Suppressor macrophage treated with lipopolysaccharide for 4 hours (primary cell): Measurements from ENCODE around the gene TBC1D23.
"Not testable (repeated sequence)": the region's sequence is repeated elsewhere in the genome, so short reads cannot be mapped to it uniquely, and the experiment has no call there.

Experiments used
- DNase-seq: peaks from one replicate; pipeline ENCODE4 v3.0.0-alpha.2; 2020

Gene TBC1D23

DNA sequence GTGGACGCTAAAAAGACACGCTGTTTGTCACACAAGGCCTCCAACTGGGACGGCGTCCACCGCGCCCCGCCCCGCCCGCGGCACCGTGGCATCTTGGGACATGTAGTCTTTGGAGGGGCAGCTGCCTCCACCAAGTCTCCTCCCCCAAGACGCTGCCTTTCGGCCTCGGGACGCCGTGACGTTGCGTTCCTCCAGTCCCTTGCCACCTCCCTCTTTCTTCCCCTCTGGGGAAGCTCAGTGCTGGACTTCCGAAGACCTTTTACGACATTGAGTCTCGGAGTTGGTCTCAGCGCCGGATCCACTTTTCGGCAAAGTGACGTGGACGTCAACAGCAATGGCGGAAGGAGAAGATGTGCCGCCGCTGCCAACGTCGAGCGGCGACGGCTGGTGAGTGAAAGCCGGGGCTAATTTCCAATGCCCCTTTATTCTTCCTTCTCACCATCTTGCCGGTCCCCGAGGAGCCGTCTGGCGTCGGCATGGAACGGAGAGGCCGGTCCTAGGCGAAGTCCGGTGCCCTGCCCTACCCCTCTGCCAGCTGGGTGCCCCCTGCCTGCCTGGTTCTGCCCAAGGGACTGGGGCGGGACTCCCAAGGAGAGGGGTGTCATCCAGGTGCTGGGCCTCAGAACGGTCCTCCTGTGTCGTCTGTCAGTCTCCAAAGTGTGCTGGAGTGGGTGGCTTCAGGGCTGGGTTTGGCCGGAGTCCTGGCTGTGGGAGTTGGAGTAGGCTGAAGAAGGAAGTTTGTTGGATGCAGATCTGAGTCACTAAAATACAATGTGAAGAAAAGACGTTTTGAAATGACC is at the start of gene TBC1D23:
Gene TBC1D23, plus strand, starts transcription at position 308 of the 800 bp plus-strand sequence. Its CDS starts 27 bp downstream, at position 335.
- peak; percentile 99 for DNase-seq

DNA sequence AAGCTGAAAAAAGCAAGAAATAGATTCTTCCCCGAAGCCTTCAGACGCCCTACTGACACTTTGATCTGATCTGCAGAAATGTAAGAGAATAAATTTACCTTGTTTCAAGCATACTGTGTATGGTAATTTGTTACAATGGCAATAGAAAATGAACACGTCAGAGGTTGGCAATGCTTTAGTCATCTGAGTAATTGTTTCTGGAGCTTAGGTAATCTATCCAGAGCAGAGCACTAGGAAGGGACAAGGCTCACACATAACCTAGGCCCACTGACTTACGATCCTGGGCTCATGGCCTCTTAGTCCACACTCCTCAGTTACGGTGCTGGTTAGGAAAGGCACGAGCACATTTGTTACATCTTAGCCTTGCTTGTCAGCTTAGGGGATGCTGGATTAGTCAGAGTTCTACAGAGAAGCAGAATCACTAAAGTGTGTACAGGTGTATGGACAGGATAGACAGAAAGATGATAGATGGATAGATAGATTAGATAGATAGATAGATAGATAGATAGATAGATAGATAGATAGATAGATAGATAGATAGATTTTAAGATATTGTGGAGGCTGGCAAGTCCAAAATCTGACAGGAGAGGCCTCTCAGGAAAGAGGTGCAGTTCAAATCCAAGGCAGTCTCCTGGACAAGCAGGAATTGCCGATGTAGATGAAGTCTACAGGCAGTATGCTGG is 46.8 kb upstream of the TBC1D23 start:
- no peak for DNase-seq

DNA sequence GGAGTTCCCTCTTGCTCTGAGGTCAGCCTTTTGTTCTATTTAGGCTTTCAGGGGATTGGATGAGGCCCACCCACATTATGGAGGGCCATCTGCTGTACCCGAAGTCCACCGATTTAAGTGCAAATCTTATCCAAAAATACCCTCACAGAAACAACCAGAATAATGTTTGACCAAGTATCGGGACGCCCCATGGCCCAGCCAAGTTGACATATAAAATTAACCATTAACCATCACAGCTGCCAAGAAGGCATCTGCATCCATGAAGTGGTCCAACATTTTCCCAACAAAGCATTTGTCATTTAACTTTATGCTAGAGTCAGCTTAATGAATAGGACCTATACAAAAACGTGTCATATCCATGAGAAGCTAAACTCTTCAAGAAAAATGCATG is 46.2 kb upstream of the TBC1D23 start:
- no peak for DNase-seq

DNA sequence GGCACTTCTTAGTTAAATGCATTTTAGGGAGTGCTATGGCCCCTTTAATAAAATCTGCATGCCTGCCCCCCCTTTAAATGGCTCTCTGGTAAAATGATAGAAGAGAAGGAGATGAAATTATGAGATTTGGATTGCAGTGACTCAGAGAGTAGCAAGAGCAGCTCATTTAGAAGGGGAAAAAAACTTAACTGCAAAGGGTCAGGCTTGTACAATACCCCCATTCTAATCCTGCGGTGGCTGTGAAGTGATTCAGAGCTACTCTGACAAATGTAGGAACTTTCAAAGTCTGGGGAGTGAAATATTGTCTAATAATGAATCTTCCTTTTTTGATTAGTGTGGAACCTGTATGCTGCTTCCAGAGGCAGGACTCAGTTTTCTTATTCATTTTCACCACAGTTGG is 44.1 kb upstream of the TBC1D23 start:
- DNase-seq = no peak

DNA sequence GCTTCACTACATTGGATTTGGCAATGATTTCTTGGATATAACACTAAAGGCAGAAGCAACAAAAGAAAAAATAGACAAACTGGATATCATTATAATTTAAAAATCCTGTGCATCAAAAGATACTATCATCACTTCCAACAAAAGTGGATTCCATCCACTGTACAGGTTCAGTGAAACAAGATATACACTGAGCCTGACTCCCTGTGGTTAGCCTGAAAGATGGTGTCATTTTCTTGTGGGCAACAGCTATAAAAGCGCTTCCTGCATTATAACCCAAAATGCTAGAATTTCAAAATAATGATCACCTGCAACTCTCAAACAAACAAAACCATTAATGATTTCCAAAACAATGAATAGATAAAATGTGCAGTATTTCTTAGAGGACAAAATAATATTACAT is 39.6 kb upstream of the TBC1D23 start:
- no peak for DNase-seq

DNA sequence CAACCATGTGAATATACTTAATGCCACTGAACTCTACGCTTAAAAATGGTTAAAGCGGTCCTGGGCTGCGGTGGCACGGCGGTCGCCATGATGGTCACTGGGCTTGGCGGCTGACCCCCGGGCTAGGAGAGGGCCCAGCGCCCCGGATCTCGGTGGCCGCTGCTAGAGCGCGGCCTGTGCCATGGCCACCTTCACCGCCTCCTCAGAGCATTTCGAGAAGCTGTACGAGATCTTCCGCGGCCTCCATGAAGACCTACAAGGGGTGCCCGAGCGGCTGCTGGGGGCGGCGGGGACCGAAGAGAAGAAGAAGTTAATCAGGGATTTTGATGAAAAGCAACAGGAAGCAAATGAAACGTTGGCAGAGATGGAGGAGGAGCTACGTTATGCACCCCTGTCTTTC is 35.6 kb upstream of the TBC1D23 start:
- DNase-seq = no peak

DNA sequence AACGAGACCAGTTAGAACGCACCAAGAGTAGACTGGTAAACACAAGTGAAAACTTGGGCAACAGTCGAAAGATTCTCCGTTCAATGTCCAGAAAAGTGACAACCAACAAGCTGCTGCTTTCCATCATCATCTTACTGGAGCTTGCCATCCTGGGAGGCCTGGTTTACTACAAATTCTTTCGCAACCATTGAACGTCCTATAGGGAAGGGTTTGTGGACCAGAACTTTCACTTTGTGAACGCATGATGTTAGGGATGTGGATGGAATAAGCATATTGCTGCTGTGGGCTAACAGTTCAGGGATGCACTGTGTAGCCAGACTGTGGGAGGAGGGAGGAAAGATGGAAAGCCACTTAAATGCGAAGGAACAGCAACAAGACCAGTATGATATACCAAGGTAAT is 34.9 kb upstream of the TBC1D23 start:
- DNase-seq = no peak

DNA sequence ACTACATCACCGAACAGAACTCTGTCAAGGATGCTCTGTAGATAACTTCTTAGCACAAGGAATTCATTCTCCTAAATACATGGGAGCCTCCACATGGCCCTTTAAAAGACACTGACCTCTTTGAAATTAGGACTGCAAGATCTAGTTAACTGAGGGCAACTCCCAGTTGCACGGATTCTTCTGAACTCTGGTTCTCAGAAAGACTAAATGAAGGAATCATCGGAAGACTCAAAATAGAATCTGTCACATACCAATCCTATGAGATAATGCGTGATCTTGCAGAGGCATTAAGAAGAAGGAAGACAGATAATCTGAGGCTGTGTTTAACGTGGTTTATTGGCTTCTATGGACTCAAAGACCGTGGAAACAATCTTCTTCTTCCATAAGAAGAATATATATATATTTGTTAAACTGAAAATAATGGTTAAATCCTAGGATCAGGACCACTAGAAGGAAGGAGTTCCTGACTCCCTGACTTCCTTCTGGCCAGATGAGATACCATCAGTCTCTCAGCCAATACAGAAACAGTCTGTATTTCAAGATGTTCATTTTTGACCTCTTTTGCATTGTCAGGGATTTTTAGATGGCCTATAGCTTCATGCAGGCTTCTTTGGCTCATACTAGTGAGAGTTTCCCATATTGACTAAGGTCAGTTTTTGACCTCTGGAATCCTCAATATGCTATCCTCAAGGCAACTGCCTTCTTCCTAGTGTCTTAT is 33.9 kb upstream of the TBC1D23 start:
- no peak for DNase-seq

DNA sequence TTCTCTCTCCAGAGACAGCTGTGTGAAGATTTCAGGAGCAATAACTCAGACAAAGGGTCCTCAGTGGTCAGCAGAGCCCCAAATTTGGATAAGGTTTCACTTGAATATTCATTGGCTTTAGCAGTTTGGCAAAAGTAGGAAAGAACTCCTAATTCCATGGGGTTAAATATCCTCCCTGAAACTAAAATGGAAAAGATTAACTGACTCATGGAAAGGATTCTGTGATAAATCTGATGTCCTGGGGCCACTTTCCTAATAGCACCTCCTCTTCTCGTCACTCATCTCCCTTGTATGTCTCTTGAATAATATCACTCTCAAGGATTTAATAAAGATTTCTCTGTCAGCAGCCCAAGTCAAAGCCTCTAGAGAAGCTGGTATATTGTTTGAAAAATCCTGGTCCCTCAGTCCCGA is 33.3 kb upstream of the TBC1D23 start:
- no peak for DNase-seq

DNA sequence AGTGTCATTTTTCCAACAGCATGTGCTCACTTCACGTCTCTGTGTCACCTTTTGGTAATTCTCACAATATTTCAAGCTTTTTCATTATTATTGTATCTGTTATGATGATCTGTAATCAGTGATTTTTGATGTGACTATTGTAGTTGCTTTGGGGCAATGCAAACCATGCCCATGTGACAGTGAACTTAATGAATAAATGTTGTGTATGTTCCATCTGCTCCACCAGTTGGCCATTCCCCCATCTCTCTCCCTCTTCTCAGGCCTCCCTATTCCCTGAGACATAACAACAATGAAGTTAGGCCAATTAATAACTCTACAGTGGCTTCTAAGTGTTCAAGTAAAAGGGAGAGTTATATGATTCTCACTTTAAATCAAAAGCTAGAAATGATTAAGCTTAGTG is 32.5 kb upstream of the TBC1D23 start:
- no peak for DNase-seq

DNA sequence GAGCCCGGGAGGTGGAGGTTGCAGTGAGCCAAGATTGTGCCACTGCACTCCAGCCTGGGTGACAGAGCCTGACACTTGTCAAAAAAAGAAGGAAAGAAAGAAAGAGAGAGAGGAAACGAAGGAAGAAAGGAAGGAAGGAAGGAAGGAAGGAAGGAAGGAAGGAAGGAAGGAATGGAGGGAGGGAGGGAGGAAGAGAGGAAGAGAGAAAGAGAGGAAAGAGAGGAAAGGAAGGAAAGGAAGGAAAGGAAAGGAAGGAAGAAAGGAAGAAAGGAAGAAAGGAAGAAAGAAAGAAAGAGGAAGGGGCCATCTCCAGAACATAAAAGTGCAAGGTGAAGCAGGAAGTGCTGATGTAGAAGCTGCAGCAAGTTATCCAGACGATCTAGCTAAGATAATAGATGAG is 31.6 kb upstream of the TBC1D23 start:
- not testable (repeated sequence) for DNase-seq

DNA sequence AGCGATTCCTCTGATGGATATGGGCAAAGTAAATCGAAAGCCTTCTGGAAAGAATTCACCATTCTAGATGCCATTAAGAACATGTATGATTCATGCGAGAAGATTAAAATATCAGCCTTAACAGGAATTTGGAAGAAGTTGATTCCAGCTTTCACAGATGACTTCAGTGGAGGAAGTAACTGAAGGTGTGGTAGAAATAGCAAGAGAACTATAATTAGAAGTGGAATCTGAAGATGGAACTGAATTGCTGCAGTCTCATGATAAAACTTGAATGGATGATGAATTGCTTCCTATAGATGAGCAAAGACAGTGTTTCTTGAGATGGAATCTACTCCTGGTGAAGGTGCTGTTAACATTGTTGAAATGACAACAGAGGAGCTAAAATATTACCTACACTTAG is 30.1 kb upstream of the TBC1D23 start:
- DNase-seq = no peak

DNA sequence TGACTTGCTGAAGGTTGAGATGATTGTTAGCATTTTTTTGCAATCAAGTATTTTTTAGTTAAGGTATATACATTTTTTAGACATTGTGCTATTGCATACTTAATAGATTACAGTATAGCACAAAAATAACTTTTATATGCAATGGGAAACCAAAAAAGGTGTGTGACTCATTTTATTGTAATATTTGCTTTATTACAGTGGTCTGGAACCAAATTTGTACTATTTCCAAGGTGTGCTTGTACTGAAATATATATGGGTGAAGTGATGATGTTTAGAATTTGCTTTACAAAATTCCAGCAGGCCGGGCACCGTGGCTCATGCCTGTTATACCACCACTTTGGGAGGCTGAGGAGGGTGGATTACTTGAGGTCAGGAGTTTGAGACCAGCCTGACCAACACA is 29.1 kb upstream of the TBC1D23 start:
- no peak for DNase-seq

DNA sequence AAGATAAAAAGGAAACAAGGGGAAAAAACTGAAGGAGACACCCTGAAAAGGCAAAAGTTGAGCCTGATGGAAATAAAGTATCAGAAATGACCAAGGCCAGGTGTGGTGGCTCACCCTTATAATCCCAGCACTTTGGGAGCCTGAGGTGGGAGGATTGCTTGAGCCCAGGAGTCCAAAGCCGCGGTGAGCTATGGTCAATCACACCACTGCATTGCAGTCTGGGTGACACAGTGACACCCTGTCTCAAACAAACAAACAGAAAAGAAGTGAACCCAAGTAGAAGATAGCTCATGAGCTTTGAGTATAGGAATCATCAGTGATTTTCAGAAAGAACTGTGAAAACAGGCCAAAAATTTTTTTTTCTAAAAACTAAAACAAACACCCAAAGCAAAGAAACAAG is 26.4 kb upstream of the TBC1D23 start:
- no peak for DNase-seq

DNA sequence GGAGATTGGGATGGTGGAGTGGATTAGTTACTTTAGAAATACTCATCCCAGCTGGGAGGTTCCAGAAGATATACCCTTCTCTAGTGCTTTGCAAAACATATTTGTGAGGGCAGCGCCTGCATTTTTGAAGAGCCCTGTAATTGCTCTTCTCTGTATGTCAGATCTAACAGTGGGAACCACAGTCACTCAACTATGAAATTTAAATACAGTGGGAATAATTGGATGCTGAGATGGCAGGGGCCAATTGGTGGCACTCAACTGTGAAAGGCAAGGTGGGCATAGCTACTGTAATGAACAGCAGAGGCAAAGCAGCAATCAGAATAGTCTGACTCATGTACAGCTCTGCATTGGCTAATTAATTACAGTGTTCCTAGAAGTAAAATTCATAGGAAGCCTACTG is 22.2 kb upstream of the TBC1D23 start:
- no peak for DNase-seq

DNA sequence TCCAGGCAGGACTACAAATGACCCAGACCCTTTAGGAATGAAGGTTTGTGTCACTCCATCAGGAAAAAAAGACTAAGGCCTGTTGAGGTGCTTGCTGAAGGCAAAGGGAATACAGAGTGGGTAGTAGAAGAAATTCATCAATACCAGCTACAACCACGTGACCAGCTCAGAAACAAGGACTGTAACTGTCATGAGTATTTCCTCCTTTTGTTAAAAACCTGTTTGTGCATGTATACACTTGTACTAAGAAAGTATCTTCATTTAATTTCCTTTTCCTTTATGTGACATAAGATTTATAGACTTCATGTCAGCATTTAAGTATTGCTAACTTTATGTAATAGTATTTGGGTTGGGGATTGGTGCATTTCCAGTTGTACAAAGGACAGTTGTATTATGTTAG is 18.3 kb upstream of the TBC1D23 start:
- not testable (repeated sequence) for DNase-seq

DNA sequence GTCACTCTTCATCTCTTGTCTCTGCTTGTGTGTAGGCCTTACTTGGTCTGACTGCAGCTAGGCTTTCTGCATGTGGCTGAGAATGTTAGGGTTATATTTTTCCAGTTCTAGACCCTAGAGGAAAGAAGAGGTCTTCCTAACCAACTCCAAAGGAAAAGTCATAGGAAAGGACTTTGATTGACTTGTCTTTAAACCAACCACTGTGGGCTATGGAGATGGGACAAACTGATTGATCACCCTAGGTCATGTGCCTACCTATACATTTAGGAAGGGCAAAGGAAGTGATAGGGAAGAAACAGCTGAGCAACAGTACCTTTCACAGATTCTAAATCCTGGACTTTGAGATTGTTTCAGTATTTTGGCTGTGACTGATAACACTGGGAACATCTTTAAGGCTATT is 16.5 kb upstream of the TBC1D23 start:
- no peak for DNase-seq

DNA sequence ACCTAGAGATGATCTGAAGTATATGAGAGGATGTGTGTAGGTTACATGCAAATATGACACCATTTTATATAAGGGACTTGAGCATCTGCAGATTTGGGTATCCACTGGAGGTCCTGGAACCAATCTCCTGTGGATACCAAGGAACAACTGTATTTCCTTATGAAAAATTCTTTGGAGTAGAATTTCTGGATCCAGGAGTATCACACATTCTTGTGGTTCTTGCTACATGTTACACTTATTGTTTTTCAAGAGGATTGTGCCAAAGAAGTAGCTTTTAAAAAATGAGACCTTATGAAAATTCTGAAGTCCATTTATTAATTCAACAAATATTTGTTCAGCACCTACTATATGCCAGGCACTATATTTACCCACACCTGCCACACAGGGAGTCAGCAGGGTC is 15.7 kb upstream of the TBC1D23 start:
- no peak for DNase-seq

DNA sequence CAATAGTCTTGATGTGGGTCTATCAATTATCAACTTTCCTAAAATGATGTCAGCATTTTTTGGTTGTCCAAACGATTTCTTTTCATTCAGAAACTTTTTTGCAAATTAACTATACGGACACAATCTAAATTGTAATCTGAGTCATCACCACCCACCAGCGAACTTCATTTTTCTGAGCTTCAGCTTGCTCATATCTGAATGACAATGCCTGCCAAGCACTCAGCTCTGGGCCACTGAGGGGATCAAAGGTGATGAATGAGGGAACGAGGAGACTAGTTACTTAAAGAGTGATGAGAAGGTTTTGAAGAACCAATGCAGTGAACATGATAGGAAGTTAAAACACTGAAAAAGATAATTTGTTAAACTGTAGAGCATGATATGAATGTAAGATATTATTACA is 14.9 kb upstream of the TBC1D23 start:
- DNase-seq = no peak

DNA sequence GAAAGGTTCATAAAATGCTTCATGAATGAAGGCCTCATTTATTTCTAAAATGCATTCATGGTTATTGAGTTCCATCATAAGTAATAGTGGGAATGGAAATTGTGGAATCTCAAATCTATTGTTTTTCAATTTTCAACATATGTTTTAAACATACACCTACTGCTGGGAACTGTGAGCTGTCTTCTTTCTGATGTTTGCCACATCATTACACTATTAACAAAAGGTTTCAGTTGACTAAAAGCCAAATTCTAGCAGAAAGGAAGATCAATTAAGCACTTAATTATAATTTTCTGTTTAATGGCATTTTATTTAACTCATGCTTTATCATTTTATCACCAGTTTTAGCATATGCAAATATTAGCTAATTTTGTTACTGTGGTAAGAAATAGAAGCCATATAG is 13.8 kb upstream of the TBC1D23 start:
- DNase-seq = no peak

DNA sequence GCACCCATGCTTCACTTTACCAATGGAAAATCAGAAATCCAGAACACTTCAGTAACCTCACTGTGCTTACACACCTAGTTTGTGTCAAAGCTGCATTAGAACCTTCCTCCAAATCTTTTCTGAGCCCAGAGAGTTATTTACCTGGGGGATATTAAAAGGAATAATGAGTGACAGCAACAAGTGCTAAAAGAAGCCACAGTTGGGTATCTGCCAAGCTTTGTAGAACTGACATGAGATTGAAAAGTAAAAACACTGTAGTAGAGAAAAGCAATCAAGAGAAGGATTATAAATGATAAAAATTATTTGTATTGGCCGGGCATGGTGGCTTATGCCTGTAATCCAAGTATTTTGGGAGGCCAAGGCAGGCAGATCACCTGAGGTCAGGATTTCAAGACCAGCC is 8.8 kb upstream of the TBC1D23 start:
- DNase-seq = no peak

DNA sequence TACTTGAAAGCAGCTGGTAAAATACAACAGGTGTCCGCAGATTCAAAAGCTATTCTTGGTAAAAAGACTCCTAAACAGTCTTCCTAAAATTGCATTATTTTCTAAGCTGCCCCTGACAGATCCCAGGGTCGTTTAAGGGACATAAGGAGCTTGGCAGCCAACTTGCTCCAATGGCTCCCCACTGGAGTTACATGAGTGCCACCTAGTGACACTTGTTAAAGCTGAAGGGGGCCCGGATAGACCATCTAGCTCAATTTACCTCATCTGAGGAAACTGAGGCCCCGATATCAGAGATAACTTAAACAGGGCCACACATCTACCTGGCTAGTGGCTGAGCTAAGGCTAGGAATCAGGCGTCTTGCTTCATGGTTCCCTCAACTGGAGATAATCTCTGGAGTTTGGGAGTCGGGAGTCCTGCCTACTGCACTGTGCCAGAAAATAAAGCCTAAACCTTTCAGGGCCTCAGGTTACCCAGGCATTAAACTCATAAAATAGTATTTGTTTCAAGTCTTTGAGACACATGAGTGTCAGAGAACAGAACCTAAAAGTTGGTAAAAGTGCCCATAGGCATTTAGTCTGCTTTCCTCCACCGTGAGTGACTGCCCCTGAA is 6.5 kb upstream of the TBC1D23 start:
- DNase-seq = peak; percentile 61

DNA sequence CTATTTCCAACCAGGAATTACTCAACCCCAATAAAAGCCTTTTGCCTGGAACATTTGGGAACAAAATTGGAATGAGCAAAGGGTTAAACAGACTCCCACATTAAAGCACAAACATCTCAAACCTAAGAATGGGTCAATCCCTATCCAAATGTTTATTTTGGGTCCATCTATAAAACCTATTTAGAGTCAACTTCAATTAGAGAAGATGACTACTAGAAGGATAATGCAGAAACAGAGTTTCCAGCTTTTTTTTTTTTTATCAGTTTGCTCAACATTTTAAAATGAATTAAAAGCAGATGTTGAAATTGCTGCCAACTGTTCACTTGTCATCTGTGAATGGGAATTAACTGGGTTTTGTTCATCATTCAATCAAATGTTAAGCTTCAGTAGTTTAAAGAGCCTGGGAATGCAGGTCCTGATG is 4.1 kb upstream of the TBC1D23 start:
- DNase-seq = no peak

DNA sequence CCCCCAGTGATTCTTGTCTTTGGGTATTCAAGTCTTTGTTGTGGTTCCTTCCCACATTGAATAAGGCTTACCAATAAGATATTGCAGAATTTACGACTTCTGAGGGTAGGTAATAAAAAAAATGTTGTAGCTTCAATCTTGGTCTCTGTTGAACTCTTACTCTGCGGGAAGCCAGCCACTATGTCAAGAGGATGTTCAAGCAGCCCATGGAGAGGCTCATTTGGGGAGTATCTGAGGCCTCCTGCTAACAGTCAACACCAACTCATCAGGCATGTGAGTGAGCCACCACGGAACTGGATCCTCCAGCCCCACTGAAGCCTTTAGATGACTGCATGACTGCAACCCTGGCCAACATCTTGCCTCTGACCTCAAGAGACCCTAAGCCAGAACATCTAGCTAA is 3.2 kb upstream of the TBC1D23 start:
- DNase-seq = no peak
